ENCODE measurements around the gene ZCRB1.
A peak's percentile ranks its signal among the peaks of the same experiment; 100 is the strongest.
"Not testable (repeated sequence)": the region's sequence is repeated elsewhere in the genome, so short reads cannot be mapped to it uniquely, and the experiment has no call there.

The ZCRB1 gene

GRCh38 chr12:42325653-42326474 lies at the start of gene ZCRB1, which contains the start of gene PPHLN1:
ZCRB1 (minus strand) TSS chr12:42326094; CDS start chr12:42324102, 1,992 bp downstream.
PPHLN1 (plus strand) TSS chr12:42326167; CDS start chr12:42335903, 9,736 bp downstream.
- FAIRE-seq (peak; percentile 82), DNase-seq (ENCODE audit: extremely low spot score, insufficient read length, low read depth) (peak; percentile 72)

GRCh38 chr12:42373669-42374068 lies 47.8 kb upstream of the ZCRB1 start:
- no peak for FAIRE-seq
- no peak for DNase-seq (ENCODE audit: extremely low spot score, insufficient read length, low read depth)

- FAIRE-seq (peak; percentile 89), DNase-seq (ENCODE audit: extremely low spot score, insufficient read length, low read depth) (peak; percentile 11)
These were observed 46.4 kb upstream of the ZCRB1 start for GRCh38 chr12:42372154-42372791.

- DNase-seq (ENCODE audit: extremely low spot score, insufficient read length, low read depth) = no peak
- peak; percentile 12 for FAIRE-seq
These were observed 44.1 kb upstream of the ZCRB1 start for GRCh38 chr12:42370013-42370412.

- DNase-seq (ENCODE audit: extremely low spot score, insufficient read length, low read depth) (no peak), FAIRE-seq (no peak)
These were observed 39.6 kb upstream of the ZCRB1 start for GRCh38 chr12:42365486-42365885.

- DNase-seq (ENCODE audit: extremely low spot score, insufficient read length, low read depth) = no peak
- FAIRE-seq = no peak
These were observed 38.8 kb upstream of the ZCRB1 start for GRCh38 chr12:42364692-42365091.

- DNase-seq (ENCODE audit: extremely low spot score, insufficient read length, low read depth) (no peak), FAIRE-seq (peak; percentile 41)
These were observed 36.9 kb upstream of the ZCRB1 start for GRCh38 chr12:42362647-42363260.

- FAIRE-seq = no peak
- no peak for DNase-seq (ENCODE audit: extremely low spot score, insufficient read length, low read depth)
These were observed 36.2 kb upstream of the ZCRB1 start for GRCh38 chr12:42361909-42362646.

- DNase-seq (ENCODE audit: extremely low spot score, insufficient read length, low read depth) (no peak), FAIRE-seq (peak; percentile 80)
These were observed 35.0 kb upstream of the ZCRB1 start for GRCh38 chr12:42360747-42361403.

GRCh38 chr12:42356344-42356743 lies 30.4 kb upstream of the ZCRB1 start:
- DNase-seq (ENCODE audit: extremely low spot score, insufficient read length, low read depth) = no peak
- FAIRE-seq = peak; percentile 29

- DNase-seq (ENCODE audit: extremely low spot score, insufficient read length, low read depth); FAIRE-seq: not testable (repeated sequence)
These were observed 24.1 kb upstream of the ZCRB1 start for GRCh38 chr12:42350021-42350407.

GRCh38 chr12:42349119-42350020 lies 23.5 kb upstream of the ZCRB1 start:
- not testable (repeated sequence) for DNase-seq (ENCODE audit: extremely low spot score, insufficient read length, low read depth); FAIRE-seq

- no peak for FAIRE-seq
- DNase-seq (ENCODE audit: extremely low spot score, insufficient read length, low read depth) = no peak
These were observed 20.6 kb upstream of the ZCRB1 start for GRCh38 chr12:42346403-42347002.

GRCh38 chr12:42343721-42344120 lies 17.8 kb upstream of the ZCRB1 start:
- FAIRE-seq (no peak), DNase-seq (ENCODE audit: extremely low spot score, insufficient read length, low read depth) (no peak)

GRCh38 chr12:42342028-42342427 lies 16.1 kb upstream of the ZCRB1 start:
- FAIRE-seq (no peak), DNase-seq (ENCODE audit: extremely low spot score, insufficient read length, low read depth) (no peak)

- FAIRE-seq (no peak), DNase-seq (ENCODE audit: extremely low spot score, insufficient read length, low read depth) (no peak)
These were observed 12.4 kb upstream of the ZCRB1 start for GRCh38 chr12:42338280-42338679.

GRCh38 chr12:42336286-42336685 lies 10.4 kb upstream of the ZCRB1 start:
- FAIRE-seq = no peak
- DNase-seq (ENCODE audit: extremely low spot score, insufficient read length, low read depth) = no peak
